ENCODE data around the gene OXER1.
A peak's percentile ranks its signal among the peaks of the same experiment; 100 is the strongest.

The OXER1 gene

DNA sequence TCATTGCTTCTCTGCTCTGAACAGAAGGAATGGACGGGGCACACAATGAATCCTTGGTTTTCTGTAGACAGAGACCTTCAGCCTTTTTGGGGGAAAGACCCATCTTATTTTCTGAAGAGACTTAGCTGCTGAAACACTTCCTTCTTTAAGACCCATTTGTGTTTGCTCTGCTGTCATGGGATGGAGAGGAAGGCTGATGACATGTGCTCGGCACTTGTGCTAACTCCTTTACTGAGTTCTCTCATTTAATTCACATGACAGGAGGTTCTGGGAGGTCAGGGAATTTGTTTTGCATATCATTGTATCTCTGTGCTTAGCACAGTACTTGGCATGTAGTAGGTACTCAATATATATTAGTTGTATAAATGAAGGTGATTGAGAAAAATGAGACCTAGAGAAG, 39.0 kb downstream of the OXER1 start:
- Histone ChIP-seq H3K27ac (ENCODE audit: low read depth, low read length, severe bottlenecking) (no peak overlapping the region), H3K4me3 (ENCODE audit: extremely low read depth, insufficient read depth, low read length, poor library complexity, severe bottlenecking) (no peak overlapping the region), H3K36me3 (ENCODE audit: control insufficient read depth, insufficient read depth, low read length) (peaks cover 9% of the 10 kb centered on the region), H3K9me3 (ENCODE audit: control insufficient read depth, low read length) (peaks cover 8% of the 10 kb centered on the region), H3K4me1 (ENCODE audit: control insufficient read depth, insufficient read depth, low read length, poor library complexity, severe bottlenecking) (peaks cover 9% of the 10 kb centered on the region)
- 90 to 100% methylated on average over 1 to 2 of the region's 2 CpGs for WGBS, 2 experiments (ENCODE audit: insufficient coverage in 2 of 2)

DNA sequence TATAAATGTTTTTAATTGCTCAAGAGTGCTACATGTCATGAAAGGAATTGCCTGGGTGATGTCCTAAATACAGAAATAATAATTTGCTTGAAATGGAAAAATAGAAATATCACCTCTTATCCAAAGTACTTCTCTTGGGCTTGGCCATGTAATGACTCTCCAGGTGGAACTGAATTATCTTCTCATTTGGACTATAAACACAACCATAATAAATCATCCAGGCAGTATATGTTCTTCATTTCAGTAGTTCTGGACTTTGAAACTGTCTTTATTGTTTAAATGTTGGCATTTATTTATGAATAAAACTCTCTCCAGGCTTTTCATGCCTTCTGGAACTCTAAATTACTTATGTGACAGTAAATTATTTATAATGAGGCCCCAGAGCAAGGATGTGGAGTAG, 40.5 kb downstream of the OXER1 start:
- Histone ChIP-seq H3K4me1 (ENCODE audit: control insufficient read depth, insufficient read depth, low read length, poor library complexity, severe bottlenecking) (peaks cover 9% of the 10 kb centered on the region), H3K27ac (ENCODE audit: low read depth, low read length, severe bottlenecking) (peak overlapping the region; percentile 86), H3K9me3 (ENCODE audit: control insufficient read depth, low read length) (no peaks in the 10 kb centered on the region), H3K4me3 (ENCODE audit: extremely low read depth, insufficient read depth, low read length, poor library complexity, severe bottlenecking) (no peak overlapping the region), H3K36me3 (ENCODE audit: control insufficient read depth, insufficient read depth, low read length) (peaks cover 9% of the 10 kb centered on the region)

DNA sequence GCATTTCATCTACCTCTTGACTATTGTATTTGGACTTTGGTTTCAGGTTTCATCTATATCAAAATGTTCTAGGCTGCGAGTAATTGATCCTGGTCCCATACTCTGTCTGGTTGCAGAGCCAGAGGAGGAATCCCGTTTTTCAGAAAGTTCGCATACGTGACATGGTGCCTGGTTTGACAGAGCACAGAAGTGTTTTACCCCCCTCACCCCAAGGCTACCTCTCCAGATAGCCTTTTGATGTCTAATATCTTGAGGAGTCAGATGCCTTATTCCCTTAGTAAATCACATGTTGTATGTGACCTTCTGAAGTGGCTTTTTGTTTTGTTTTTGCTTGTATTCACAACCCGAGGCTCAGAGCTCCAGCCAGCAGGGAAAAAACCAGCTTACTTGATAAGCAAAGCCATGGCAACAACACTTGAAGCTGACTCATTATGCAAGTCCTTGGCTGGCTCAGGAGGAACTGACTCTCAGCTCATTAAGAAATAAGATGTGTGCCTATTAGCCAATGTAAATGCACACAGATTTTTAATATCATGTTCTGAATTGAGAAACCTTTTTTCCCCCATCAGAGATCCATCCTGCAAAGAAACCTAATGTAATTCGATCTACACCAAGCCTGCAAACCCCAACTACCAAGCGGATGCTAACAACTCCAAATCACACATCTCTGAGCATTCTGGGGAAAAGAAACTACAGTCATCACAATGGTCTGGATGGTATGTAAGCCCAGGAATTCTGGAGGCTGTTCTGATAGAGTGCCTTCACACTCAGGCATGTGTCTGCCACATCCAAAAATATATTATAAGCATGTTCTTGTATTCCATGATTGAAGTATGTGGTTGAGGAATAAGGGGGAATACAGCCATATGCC, 41.4 kb downstream of the OXER1 start:
- Histone ChIP-seq H3K27ac (ENCODE audit: low read depth, low read length, severe bottlenecking) (peak overlapping the region; percentile 86), H3K9me3 (ENCODE audit: control insufficient read depth, low read length) (no peaks in the 10 kb centered on the region), H3K4me1 (ENCODE audit: control insufficient read depth, insufficient read depth, low read length, poor library complexity, severe bottlenecking) (peaks cover 9% of the 10 kb centered on the region), H3K4me3 (ENCODE audit: extremely low read depth, insufficient read depth, low read length, poor library complexity, severe bottlenecking) (no peak overlapping the region), H3K36me3 (ENCODE audit: control insufficient read depth, insufficient read depth, low read length) (peaks cover 9% of the 10 kb centered on the region)
- WGBS, 2 experiments (ENCODE audit: insufficient coverage in 2 of 2): 47 to 63% methylated on average over 3 to 4 of the region's 7 CpGs

DNA sequence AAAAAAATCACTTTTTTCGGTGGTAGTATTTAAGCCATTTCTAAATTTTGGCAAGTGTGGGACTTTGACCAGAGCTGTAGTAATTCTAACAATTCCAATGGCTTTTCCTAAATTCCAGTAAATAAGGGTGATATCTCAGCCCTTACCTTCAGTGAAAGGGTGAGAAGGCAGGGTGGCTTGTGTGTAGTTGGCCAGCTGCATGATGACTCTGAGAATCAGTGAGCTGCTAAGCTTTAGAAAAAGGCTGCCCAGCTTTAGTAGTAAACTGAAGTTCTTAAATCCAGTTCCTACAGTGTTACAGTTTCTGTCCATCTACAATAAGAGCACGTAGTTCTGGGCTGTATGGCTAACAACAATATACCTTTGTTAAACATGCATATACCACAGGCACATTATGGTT, 42.0 kb downstream of the OXER1 start:
- peak overlapping the region; percentile 86 for H3K27ac ChIP-seq (ENCODE audit: low read depth, low read length, severe bottlenecking)
- H3K4me3 ChIP-seq (ENCODE audit: extremely low read depth, insufficient read depth, low read length, poor library complexity, severe bottlenecking): no peak overlapping the region
- H3K9me3 ChIP-seq (ENCODE audit: control insufficient read depth, low read length): no peaks in the 10 kb centered on the region
- H3K36me3 ChIP-seq (ENCODE audit: control insufficient read depth, insufficient read depth, low read length): peaks cover 9% of the 10 kb centered on the region
- WGBS, 2 experiments (ENCODE audit: insufficient coverage in 2 of 2): 83 to 100% methylated on average over 1 of the region's 2 CpGs
- peaks cover 9% of the 10 kb centered on the region for H3K4me1 ChIP-seq (ENCODE audit: control insufficient read depth, insufficient read depth, low read length, poor library complexity, severe bottlenecking)

DNA sequence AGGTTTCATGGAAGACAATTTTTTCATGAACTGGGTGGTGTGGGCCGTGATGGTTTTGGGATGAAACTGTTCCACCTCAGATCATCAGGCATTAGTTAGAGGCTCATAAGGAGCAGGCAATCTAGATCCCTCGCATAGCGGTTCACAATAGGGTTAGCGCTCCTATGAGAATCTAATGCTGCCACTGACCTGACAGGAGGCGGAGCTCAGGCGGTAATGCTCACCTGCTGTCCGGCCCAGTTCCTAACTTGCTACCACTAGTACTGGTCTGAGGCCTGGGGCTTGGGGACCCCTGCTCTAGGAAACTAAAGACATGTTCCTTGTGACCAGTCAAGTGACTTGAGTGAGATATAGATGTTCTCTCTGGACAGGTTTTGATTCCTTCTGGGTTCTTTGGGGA, 49.2 kb downstream of the OXER1 start:
- Histone ChIP-seq H3K4me3 (ENCODE audit: extremely low read depth, insufficient read depth, low read length, poor library complexity, severe bottlenecking) (no peak overlapping the region), H3K27ac (ENCODE audit: low read depth, low read length, severe bottlenecking) (no peak overlapping the region), H3K36me3 (ENCODE audit: control insufficient read depth, insufficient read depth, low read length) (peaks cover 15% of the 10 kb centered on the region), H3K9me3 (ENCODE audit: control insufficient read depth, low read length) (no peaks in the 10 kb centered on the region), H3K4me1 (ENCODE audit: control insufficient read depth, insufficient read depth, low read length, poor library complexity, severe bottlenecking) (no peaks in the 10 kb centered on the region)
- 89 to 93% methylated on average over 7 of the region's 7 CpGs for WGBS, 2 experiments (ENCODE audit: insufficient coverage in 2 of 2)

DNA sequence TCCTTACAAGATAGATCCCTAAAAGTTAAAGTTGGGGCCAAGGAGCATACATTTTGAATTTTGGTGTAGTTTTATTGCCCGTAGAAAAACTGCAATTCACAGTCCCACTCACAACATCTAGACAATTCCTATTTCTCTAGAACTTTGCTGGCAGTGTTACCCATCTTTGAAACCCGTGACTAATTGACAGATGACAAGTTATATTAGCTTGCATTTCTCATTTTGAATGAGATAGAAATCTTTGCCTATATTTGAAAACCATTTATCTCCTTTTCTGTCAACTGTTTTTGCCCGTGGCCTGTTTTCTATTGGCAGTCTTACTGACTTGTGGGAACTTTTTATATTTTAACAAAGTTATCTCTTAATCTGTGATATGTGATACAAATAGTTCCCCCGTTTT, 50.0 kb downstream of the OXER1 start:
- Histone ChIP-seq H3K4me3 (ENCODE audit: extremely low read depth, insufficient read depth, low read length, poor library complexity, severe bottlenecking) (no peak overlapping the region), H3K27ac (ENCODE audit: low read depth, low read length, severe bottlenecking) (no peak overlapping the region), H3K36me3 (ENCODE audit: control insufficient read depth, insufficient read depth, low read length) (peaks cover 20% of the 10 kb centered on the region), H3K4me1 (ENCODE audit: control insufficient read depth, insufficient read depth, low read length, poor library complexity, severe bottlenecking) (no peaks in the 10 kb centered on the region), H3K9me3 (ENCODE audit: control insufficient read depth, low read length) (no peaks in the 10 kb centered on the region)
- no CpG with 5 or more reads among the region's 4 CpGs for WGBS, 2 experiments (ENCODE audit: insufficient coverage in 2 of 2)

DNA sequence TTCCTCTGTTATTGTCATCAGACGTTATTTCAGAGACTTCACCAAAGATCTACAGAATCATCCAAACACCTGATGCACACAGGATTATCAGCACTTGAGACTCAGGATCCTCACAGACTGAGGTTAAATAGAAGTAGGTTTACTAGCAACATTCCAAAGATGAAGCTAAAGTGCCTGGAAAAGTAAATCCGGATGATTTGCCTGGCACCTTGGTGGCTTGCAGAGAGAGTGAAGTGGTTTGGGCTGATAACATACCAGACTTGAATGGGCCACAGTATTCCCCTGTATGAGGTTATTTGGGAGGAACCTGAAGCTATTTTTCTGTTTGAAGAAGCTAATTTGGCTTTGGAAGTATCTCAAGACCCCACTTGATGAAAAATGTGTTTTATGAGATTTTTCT, 51.0 kb downstream of the OXER1 start:
- 57 to 67% methylated on average over 1 of the region's 2 CpGs for WGBS, 2 experiments (ENCODE audit: insufficient coverage in 2 of 2)

More for the DNA sequence above, 51.0 kb downstream of the OXER1 start:
- no peak overlapping the region for H3K27ac ChIP-seq (ENCODE audit: low read depth, low read length, severe bottlenecking)
- H3K36me3 ChIP-seq (ENCODE audit: control insufficient read depth, insufficient read depth, low read length): peaks cover 30% of the 10 kb centered on the region
- no peaks in the 10 kb centered on the region for H3K4me1 ChIP-seq (ENCODE audit: control insufficient read depth, insufficient read depth, low read length, poor library complexity, severe bottlenecking)
- H3K9me3 ChIP-seq (ENCODE audit: control insufficient read depth, low read length): no peaks in the 10 kb centered on the region
- H3K4me3 ChIP-seq (ENCODE audit: extremely low read depth, insufficient read depth, low read length, poor library complexity, severe bottlenecking): no peak overlapping the region

Data from mesodermal cell (in vitro differentiated cells).